T-helper 2 cell treated with Interferon-gamma antibody and Interleukin-4, amounts not matched to agents 100 ng/mL and 5 ng/mL, for 36 hours (primary cell): ENCODE measurements around the gene CACNA2D1. TPM values are rescaled to one million over a fixed set of nuclear protein-coding genes. Genes with fewer than 3 reads are reported as not detected.

ENCODE experiments used
- intact Hi-C: fragments of 100-400 bp; cut with micrococcal nuclease; formaldehyde crosslinking; loops from one replicate; pipeline ENCODE4 v1.15.1; 2023
- total RNA-seq: library from RNA; stranded (reverse); gene quantifications from 2 replicates; pipeline ENCODE4 v1.2.3, GENCODE V29; 2022

CACNA2D1 gene
- total RNA-seq: not detected in 2 replicates

- intact Hi-C loops: no loop called here
These were observed at the start of gene CACNA2D1 for GRCh38 chr7:82443547-82444219. Gene CACNA2D1, minus strand, starts transcription at chr7:82443777.

GRCh38 chr7:82481499-82482097 is 38.0 kb upstream of the CACNA2D1 start:
- intact Hi-C loops: loop anchor here (2.0 to 5.0 kb wide), 2 partner anchors 247 to 999 kb away; no protein-coding TSS in a partner anchor

GRCh38 chr7:82477733-82478515 is 34.3 kb upstream of the CACNA2D1 start:
- intact Hi-C loops: no loop called here

- intact Hi-C loops: no loop called here
These were observed 29.4 kb upstream of the CACNA2D1 start for GRCh38 chr7:82472966-82473365.

- intact Hi-C loops: no loop called here
These were observed 27.9 kb upstream of the CACNA2D1 start for GRCh38 chr7:82471351-82472020.

- intact Hi-C loops: no loop called here
These were observed 25.6 kb upstream of the CACNA2D1 start for GRCh38 chr7:82469207-82469606.

GRCh38 chr7:82468435-82468834 is 24.9 kb upstream of the CACNA2D1 start:
- intact Hi-C loops: no loop called here

GRCh38 chr7:82467020-82467419 is 23.4 kb upstream of the CACNA2D1 start:
- intact Hi-C loops: no loop called here

GRCh38 chr7:82464372-82464771 is 20.8 kb upstream of the CACNA2D1 start:
- intact Hi-C loops: no loop called here

GRCh38 chr7:82455295-82455694 is 11.7 kb upstream of the CACNA2D1 start:
- intact Hi-C loops: no loop called here

- intact Hi-C loops: no loop called here
These were observed 7.2 kb upstream of the CACNA2D1 start for GRCh38 chr7:82450759-82451158.

GRCh38 chr7:82449910-82450309 is 6.3 kb upstream of the CACNA2D1 start:
- intact Hi-C loops: no loop called here

- intact Hi-C loops: no loop called here
These were observed 3.3 kb upstream of the CACNA2D1 start for GRCh38 chr7:82446897-82447296.

GRCh38 chr7:82445271-82445670 is 1.7 kb upstream of the CACNA2D1 start:
- intact Hi-C loops: no loop called here

- intact Hi-C loops: no loop called here
These were observed 788 bp upstream of the CACNA2D1 start for GRCh38 chr7:82444220-82444909.

- intact Hi-C loops: no loop called here
These were observed 486 bp downstream of the CACNA2D1 start for GRCh38 chr7:82443036-82443546.

GRCh38 chr7:82442492-82443035 is 1.0 kb downstream of the CACNA2D1 start:
- intact Hi-C loops: no loop called here

GRCh38 chr7:82441669-82442478 is 1.7 kb downstream of the CACNA2D1 start:
- intact Hi-C loops: no loop called here

- intact Hi-C loops: no loop called here
These were observed 5.1 kb downstream of the CACNA2D1 start for GRCh38 chr7:82438521-82438920.

GRCh38 chr7:82435769-82436168 is 7.8 kb downstream of the CACNA2D1 start:
- intact Hi-C loops: no loop called here
